Right kidney (tissue), 1 donor: ENCODE measurements around the gene DNAJC11.
"Not testable (repeated sequence)": the region's sequence is repeated elsewhere in the genome, so short reads cannot be mapped to it uniquely, and the experiment has no call there.

Experiments used
- DNase-seq: peaks from one replicate; pipeline ENCODE4 v3.0.0-alpha.2; 2016

The DNAJC11 gene

DNA sequence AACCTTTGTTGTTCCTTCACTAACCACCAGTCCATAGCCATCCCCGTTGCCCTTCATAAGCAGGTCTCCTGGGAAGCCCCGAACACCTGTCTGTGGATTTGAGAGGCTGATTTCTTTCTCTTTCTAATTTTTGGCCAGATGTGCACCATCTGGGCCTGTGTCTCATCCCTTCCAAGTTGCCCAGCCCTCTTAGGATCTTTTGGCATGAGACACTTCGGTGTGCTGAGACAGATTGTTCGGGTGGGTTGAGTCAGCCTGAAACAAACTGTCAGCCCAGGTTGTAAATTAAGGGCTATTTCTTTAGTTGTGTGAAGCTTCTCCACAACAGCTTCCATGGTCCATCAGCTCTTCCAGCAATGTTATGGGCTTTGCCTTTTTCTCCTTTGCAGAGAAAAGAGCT is 1.4 kb upstream of the DNAJC11 start:
- no peak for DNase-seq

GRCh38 chr1:6700853-6701436 is 671 bp downstream of the DNAJC11 start:
- DNase-seq = no peak

DNA sequence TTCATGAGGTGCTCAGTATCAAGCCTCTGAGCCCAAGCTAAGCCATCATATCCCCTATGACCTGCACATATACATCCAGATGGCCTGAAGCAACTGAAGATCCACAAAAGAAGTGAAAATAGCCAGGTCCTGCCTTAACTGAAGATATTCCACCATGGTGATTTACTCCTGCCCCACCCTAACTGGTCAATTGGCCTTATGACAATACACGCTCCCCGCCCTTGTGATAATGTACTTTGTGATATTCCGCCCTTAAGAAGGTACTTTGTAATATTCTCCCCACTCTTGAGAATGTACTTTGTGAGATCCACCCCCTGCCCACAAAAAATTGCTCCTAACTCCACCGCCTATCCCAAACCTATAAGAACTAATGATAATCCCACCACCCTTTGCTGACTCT is 1.7 kb downstream of the DNAJC11 start:
- not testable (repeated sequence) for DNase-seq

- no peak for DNase-seq
Measured at GRCh38 chr1:6695868-6696267, 5.7 kb downstream of the DNAJC11 start.

DNA sequence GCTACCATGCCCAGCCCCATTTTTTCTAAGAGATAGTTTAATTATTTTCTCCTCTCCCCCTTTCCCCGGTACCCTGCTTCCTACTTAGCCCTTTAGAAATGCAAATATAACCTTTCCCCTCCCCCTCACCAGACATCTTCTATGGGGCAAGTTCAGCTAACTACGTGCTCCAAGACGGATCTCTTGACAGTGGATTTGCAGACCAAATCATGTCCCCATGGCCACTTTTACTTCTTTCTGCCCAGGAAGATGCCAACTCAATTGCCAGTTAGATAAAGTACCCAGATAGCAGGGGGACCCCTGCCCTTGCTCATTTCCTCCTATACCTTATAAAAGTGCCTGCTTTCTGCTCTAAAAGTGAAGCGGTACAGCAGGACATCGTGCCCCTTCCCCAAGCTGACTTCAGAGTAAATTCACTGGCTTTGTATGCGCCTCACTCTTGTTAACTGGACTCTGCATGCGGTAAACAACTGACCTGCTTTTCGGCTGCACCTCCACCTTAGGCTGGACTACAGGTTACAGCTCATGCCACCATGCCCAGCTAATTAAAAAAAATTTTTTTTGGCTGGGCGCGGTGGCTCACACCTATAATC is 7.4 kb downstream of the DNAJC11 start:
- no peak for DNase-seq

DNA sequence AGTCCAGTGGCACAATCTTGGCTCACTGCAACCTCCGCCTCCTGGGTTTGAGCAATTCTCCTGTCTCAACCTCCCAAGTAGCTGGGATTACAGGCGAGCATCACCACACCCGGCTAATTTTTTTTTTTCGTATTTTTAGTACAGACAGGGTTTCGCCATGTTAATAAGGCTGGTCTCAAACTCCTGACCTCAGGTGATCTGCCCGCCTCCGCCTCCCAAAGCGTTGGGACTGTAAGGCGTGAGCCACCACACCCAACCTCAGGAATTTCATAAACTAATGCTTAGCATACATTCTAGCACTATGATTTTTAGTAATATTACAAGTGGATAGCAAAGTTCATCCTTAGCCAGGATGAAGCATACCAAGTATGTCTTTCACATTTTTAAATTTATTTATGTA is 8.7 kb downstream of the DNAJC11 start:
- no peak for DNase-seq

DNA sequence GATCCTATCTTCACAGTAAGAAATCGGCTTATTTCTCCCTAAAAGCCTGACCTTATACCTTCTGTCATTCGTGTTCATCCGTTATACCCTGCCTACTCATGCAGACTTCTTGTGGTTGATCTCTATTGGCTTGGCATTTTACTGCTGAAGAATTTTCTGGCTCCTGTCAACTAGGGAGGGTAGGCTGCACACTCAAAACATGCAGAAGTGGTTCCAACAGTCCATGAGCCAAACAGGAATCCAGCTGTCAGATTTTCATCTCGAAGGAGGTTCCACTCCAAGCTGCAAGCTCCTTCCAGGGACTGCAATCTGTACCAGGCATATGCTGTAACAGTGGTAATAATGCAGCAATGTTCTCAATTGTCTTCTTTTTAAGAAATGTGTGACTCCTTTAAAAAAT is 10.1 kb downstream of the DNAJC11 start:
- DNase-seq = no peak

- DNase-seq = no peak
Measured at GRCh38 chr1:6690186-6690585, 11.4 kb downstream of the DNAJC11 start.

- DNase-seq = no peak
Measured at GRCh38 chr1:6688757-6689156, 12.9 kb downstream of the DNAJC11 start.

DNA sequence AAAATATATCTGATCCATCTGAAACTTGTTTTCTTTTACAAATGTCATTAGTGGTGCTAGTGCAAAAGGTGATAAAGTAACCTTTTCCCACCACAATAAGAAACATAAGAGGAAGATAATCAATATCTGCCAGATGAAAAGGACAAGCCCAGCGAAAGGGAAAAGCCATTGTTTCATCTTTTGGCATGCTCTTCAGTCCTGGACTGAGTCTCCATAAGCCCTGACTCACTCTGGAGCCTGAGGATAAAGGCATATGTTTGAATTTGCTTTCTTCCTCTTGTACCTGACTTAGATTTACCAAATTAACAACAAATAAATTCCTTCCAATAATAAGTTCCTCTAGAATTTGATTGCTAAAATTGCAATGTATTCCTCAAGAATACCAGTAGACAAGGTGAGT is 13.6 kb downstream of the DNAJC11 start:
- DNase-seq = no peak

DNA sequence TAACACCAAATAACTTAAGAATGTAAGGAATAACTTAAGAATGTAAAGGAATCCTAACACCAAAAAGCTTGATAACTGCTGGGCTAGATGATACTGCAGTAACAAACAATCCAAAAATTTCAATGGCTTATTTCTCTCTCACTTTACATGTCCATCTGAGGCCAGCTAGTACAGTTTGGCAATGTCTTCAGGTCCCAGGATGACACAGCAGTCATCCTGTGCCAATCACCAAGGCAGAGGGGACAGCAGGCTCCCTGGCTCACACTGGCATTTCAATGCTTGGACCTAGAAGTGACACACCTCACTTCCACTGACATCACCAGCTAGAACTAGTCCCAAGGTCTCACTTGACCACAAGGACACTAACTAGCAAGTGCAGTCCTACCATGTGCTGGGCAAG is 15.3 kb downstream of the DNAJC11 start:
- no peak for DNase-seq

- DNase-seq = no peak
Measured at GRCh38 chr1:6685381-6685780, 16.2 kb downstream of the DNAJC11 start.

- no peak for DNase-seq
Measured at GRCh38 chr1:6683434-6683833, 18.2 kb downstream of the DNAJC11 start.

DNA sequence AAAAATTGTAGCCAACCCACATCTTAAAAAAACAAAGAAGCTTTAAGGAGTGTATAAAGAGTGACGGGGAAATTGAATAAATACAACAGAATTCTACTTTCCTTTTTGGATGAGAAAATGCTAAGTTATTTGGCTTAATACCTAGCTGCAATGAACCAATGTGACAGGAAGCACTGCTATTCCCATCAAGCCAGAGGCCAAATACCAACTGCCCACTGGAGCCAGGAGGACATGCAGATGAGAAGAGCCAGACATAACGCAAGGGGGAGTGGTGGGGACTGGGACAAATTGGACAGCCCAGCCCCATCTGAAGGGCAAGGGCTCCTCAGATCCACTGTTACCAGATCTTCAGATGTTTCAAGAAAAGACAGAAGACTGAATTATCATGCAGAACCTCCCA is 25.7 kb downstream of the DNAJC11 start:
- DNase-seq = no peak

DNA sequence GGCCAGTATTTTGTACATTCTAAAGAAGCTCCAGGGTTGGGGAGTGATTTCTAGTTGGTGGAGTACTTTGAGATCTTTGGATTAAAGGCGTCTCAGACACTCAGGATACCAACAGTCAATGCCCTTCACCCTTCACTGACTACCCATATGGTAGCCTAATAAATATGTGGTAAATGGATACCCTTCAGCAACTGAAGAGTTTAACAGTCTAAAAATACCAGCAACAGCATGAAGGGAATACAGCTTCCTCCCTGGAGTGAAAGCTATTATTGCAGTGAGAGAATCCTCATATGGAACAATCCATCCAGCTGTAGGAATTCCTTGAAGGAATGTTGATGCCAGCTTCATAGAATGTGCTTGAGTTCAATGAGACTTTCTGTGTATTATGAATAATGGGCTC is 26.8 kb downstream of the DNAJC11 start:
- DNase-seq = no peak

GRCh38 chr1:6673816-6674398 is 27.7 kb downstream of the DNAJC11 start:
- no peak for DNase-seq

DNA sequence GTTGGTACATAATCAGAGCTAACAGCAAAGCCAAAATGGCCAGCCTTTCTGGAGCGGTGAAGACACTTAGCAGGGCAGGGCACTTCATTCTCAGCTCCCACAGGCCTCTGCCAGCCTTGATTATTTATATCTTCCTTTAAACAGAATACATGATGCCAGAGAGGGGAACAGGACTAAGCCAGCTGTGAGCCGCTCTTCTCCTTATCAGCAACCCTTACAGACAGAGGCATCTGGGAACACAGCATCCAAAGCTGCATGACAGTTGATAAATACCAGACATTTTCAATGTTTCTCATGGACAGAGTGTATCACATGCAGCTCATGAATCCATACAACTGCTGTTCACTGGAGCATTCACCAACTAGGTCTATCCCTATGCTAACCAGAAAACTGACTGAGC is 29.1 kb downstream of the DNAJC11 start:
- no peak for DNase-seq

GRCh38 chr1:6668503-6668902 is 33.1 kb downstream of the DNAJC11 start:
- no peak for DNase-seq

DNA sequence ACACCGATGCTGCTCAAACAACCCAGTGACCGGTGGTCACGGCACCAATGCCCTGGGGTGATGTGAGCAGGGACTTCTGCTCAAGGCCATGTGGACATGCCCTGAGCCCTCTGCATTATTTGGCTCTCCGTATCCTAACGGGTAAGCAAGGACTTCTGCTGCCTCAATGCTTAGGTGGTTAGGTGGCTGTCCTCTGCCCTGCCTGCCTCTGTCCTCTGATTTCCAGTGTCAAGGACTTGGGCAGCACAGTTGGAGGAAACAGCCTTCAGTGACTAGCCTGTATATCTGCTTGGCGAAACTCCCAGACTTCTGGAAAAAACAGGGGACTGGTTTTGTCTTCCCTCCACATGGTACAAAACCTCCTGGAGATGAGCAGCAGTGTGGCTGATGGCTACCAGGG is 34.5 kb downstream of the DNAJC11 start:
- DNase-seq = no peak

DNA sequence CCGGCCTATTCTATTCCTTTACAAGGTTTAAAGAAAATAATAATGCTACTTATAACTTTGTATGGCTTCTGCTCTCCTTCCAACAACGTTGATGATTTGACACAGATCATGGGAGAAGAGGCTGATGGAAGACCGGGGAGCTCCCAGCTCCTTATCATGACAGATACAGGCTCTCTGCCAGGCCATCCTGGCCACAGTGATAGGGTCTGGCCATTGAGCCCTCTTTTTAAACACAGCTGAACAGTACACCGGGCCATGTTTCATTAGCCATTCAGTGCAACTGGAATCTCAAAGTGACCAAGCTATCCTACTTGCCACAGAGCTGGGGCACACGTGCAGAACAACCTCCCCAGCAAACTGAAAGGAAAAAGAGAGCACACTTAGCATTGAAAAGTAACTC is 34.9 kb downstream of the DNAJC11 start:
- DNase-seq = no peak

DNA sequence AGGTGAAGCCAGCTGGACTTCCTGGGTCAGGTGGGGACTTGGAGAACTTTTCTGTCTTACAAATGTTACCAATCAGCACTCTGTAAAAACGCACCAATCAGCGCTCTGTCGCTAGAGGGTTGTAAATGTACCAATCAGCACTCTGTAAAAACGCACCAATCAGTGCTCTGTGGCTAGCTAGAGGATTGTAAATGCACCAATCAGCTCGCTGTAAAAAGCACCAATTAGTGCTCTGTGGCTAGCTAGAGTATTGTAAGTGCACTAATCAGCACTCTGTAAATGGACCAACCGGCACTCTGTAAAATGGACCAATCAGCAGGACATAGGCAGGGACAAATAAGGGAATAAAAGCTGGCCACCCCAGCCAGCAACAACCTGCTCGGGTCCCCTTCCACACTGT is 39.1 kb downstream of the DNAJC11 start:
- DNase-seq = not testable (repeated sequence)

DNA sequence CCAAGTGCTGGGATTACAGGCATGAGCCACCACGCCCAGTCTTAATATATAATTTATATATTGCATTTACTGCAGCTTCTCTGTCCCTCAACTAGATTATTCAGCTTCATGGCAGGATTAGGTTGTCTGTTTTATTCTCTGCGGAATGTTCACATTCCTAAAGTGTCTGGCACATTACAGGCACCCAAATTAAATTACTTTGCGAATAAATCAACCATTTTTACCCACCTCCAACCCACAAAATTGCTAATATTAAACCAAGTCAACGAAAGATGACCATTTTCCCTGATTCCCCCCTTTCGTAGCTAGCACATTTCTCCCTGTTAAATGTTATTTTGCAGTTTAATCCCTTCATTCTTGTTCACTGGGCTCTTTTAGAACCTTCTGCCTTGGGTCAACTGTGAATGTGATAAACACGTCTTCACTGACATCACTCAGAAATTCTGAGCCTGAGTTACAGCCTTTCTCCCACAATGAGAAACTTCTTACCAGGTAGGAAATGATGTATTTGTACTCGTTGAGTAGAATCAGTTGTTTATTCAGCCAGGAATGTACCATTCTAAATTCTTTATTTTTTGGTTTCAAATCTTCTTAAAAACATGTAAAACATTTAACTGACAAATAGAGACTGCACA is 41.1 kb downstream of the DNAJC11 start:
- DNase-seq = no peak

DNA sequence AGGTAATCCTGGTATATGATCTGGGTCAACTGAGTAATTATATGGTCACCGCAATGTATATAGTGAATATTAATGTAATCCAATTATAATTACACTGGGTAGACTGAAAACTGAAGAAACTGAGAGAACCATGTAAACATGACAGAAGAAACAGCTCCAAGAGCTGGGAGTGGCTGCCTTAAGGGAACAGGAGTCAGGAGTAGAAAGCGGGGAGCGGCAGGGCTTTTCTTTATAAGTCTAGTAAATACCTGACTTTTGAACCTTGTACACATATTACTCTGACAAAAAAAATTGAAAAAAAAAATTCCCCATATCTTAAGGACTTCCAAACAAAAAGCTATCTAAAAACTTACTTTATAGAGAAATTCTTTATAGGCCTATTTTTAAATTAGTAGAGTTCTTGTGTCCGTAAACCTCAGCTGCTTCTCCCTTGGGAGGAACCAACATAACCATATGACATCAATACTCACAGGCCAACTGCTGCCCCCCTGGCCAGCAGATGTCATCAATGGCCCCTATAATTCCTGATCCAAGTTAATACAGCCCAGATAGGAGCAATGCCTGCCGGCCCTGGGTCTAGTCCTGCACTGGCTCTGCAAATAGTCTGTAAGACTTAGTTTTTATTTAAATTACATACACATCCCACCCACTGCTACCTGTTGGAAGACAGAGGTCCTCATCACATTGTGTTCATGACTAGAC is 43.1 kb downstream of the DNAJC11 start:
- DNase-seq = no peak
